CD14-positive monocyte (primary cell): ENCODE data around the gene QKI. TPM values are rescaled to one million over a fixed set of nuclear protein-coding genes. Genes with fewer than 3 reads are reported as not detected.

Experiments used
- DNase-seq, 3 donors: peaks; one replicate each; pipeline ENCODE4 v3.0.0-alpha.2; 2011 to 2022
- H2AFZ ChIP-seq: 2 replicates; pipeline ENCODE4 v1.6.0; 2012; ENCODE audit warnings: mild to moderate bottlenecking, low read depth, low read length, inconsistent platforms; ENCODE audit not compliant: insufficient read depth, poor library complexity, severe bottlenecking
- H3K27ac ChIP-seq, 2 donors: 1 replicate in 1 of 2; 2 replicates in 1 of 2; pipeline ENCODE4 v1.5.1; 2012 to 2013; ENCODE audit warnings: low read length in 2 of 2, control low read depth in 1 of 2, inconsistent platforms in 1 of 2, low read depth in 1 of 2, mild to moderate bottlenecking in 1 of 2
- H3K27me3 ChIP-seq, 2 donors: one replicate each; pipeline versions ENCODE4 v1.6.0 to v1.6.1; 2011 to 2013; ENCODE audit warnings: low read length in 2 of 2; ENCODE audit not compliant: control insufficient read depth in 2 of 2, insufficient read depth in 2 of 2
- H3K36me3 ChIP-seq, 2 donors: replicated peaks in 1 of 2; 1 replicate in 1 of 2; 2 replicates in 1 of 2; pipeline versions ENCODE4 v1.5.1 to v1.6.1; 2012 to 2013; ENCODE audit warnings: low read length in 2 of 2, control low read depth in 1 of 2, inconsistent platforms in 1 of 2, mild to moderate bottlenecking in 1 of 2; ENCODE audit not compliant: insufficient read depth in 2 of 2, control insufficient read depth in 1 of 2
- H3K4me1 ChIP-seq, 2 donors: 1 replicate in 1 of 2; 2 replicates in 1 of 2; pipeline versions ENCODE4 v1.5.1 to v1.6.1; 2012 to 2013; ENCODE audit warnings: low read length in 2 of 2, control low read depth in 1 of 2, inconsistent platforms in 1 of 2, mild to moderate bottlenecking in 1 of 2, moderate library complexity in 1 of 2; ENCODE audit not compliant: insufficient read depth in 2 of 2, control insufficient read depth in 1 of 2
- H3K4me2 ChIP-seq: replicated peaks from 2 replicates; pipeline ENCODE3; 2012; ENCODE audit warnings: low read length, moderate library complexity, mild to moderate bottlenecking; ENCODE audit not compliant: poor library complexity, severe bottlenecking; ENCODE audit errors: extremely low read depth
- H3K4me3 ChIP-seq, 3 experiments: fragments of 200-600 bp in 1 of 3; sonication (generic) in 1 of 3; replicated peaks in 1 of 3; 1 replicate in 2 of 3; 2 replicates in 1 of 3; pipeline ENCODE4 v1.5.1; 2011 to 2013; ENCODE audit warnings: low read length in 3 of 3, mild to moderate bottlenecking in 3 of 3, control low read depth in 2 of 3, low read depth in 2 of 3, inconsistent platforms in 1 of 3, moderate library complexity in 1 of 3
- H3K79me2 ChIP-seq: 2 replicates; pipeline ENCODE4 v1.6.0; 2012; ENCODE audit warnings: mild to moderate bottlenecking, control low read depth, inconsistent platforms, low read length, moderate library complexity; ENCODE audit not compliant: insufficient read depth
- H3K9ac ChIP-seq: 2 replicates; pipeline ENCODE4 v1.6.0; 2017; ENCODE audit warnings: low read length, mild to moderate bottlenecking; ENCODE audit not compliant: insufficient read depth, poor library complexity, severe bottlenecking
- H3K9me3 ChIP-seq, 2 donors: replicated peaks in 1 of 2; 1 replicate in 1 of 2; 2 replicates in 1 of 2; pipeline versions ENCODE4 v1.5.1 to v1.6.1; 2012 to 2013; ENCODE audit warnings: low read length in 2 of 2, control low read depth in 1 of 2; ENCODE audit not compliant: control insufficient read depth in 1 of 2, insufficient read depth in 1 of 2
- H4K20me1 ChIP-seq: 2 replicates; pipeline ENCODE4 v1.6.0; 2012; ENCODE audit warnings: mild to moderate bottlenecking, low read length, control low read depth, moderate library complexity; ENCODE audit not compliant: insufficient read depth
- H3K27ac Mint-ChIP-seq, 7 donors: one replicate each; pipeline ENCODE4 v1.8.0; 2020; ENCODE audit warnings: mild to moderate bottlenecking in 7 of 7, mixed read lengths in 7 of 7, moderate library complexity in 6 of 7, inconsistent platforms in 2 of 7
- H3K27me3 Mint-ChIP-seq, 3 donors: one replicate each; pipeline ENCODE4 v1.8.0; 2021 to 2022; ENCODE audit warnings: low read depth in 3 of 3, mild to moderate bottlenecking in 3 of 3, mixed read lengths in 3 of 3, moderate library complexity in 3 of 3, inconsistent platforms in 1 of 3
- H3K36me3 Mint-ChIP-seq, 2 donors: one replicate each; pipeline ENCODE4 v1.8.0; 2020; ENCODE audit warnings: mixed read lengths in 2 of 2, inconsistent platforms in 1 of 2, mild to moderate bottlenecking in 1 of 2
- H3K4me1 Mint-ChIP-seq: one replicate; pipeline ENCODE4 v1.8.0; 2020; ENCODE audit warnings: mild to moderate bottlenecking, mixed read lengths
- H3K4me3 Mint-ChIP-seq, 2 donors: one replicate each; pipeline ENCODE4 v1.8.0; 2020; ENCODE audit warnings: mild to moderate bottlenecking in 2 of 2, mixed read lengths in 2 of 2, moderate library complexity in 1 of 2
- H3K9me3 Mint-ChIP-seq, 7 donors: one replicate each; pipeline ENCODE4 v1.8.0; 2020 to 2022; ENCODE audit warnings: mixed read lengths in 7 of 7, mild to moderate bottlenecking in 6 of 7, moderate library complexity in 6 of 7, inconsistent platforms in 2 of 7
- WGBS: methylation state at CpG from one replicate; pipeline ENCODE4 v1.1.5; 2013; ENCODE audit warnings: missing lambda C conversion rate; ENCODE audit not compliant: insufficient coverage; 5-methylcytosine and 5-hydroxymethylcytosine counted together
- intact Hi-C, 2 donors: fragments of 100-400 bp; cut with micrococcal nuclease; formaldehyde crosslinking; loops; one replicate each; pipeline versions ENCODE4 v1.15.0 to v1.15.1; 2023
- polyA plus RNA-seq, 3 donors: library from polyadenylated mRNA; depleted of rRNA in 1 of 3; unstranded in 2 of 3; stranded (reverse) in 1 of 3; fragments of 300-500 nt in 2 of 3; fragments of >200 nt in 1 of 3; fragmentation: Illumina TruSeq in 2 of 3; gene quantifications; 1 replicate in 2 of 3; 2 replicates in 1 of 3; pipeline ENCODE4 v1.2.3, GENCODE V29; 2012 to 2021
- TF ChIP-seq, protein P1 (sequence below): fragments of 200-600 bp; IDR thresholded peaks from one replicate; pipeline ENCODE4 v1.8.0; 2022; ENCODE audit warnings: antibody characterized with exemption, mild to moderate bottlenecking

QKI gene
- polyA plus RNA-seq, 3 donors: 24.3 to 154 (median 71.8) TPM

DNA sequence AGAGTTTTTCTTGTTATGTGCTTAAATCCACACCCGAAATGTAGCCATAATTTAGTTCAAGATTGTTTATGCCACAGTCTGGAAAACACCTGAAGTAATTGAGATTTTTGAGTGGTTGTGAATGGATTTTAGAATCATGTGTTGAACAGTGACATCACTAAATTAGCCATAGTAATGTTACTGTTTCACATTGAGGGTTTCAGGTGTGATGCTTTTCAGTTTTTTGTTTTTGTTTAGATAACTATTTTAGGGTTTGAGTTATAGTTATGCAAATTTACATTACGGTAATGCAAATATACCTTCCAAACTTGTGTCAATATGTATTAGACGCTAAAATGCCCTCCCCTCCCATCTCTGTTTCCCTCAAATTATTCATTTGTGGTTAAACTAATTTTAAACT, 22.9 kb downstream of the QKI start:
- peak overlapping the region in 1 of 2 donors; percentile 53 for H3K4me3 Mint-ChIP-seq
- Histone ChIP-seq H3K79me2 (peaks cover 100% of the 10 kb centered on the region), H3K4me2 (peak overlapping the region; percentile 1), H3K4me1 (peaks cover 3 to 40% of the 10 kb centered on the region in 2 donors), H3K9me3 (no peaks in the 10 kb centered on the region), H3K27ac (no peak overlapping the region), H4K20me1 (peaks cover 100% of the 10 kb centered on the region), H3K36me3 (peaks cover 0 to 4% of the 10 kb centered on the region in 2 donors), H3K4me3 (no peak overlapping the region), H3K9ac (no peak overlapping the region), H3K27me3 (no peaks in the 10 kb centered on the region), H2AFZ (no peak overlapping the region)
- peaks cover 0 to 2% (median 0%) of the 10 kb centered on the region in 3 donors for H3K27me3 Mint-ChIP-seq
- H3K27ac Mint-ChIP-seq: peak overlapping the region in 1 of 7 donors; percentile 8
- WGBS: 100% methylated on average over 1 of the region's 3 CpGs
- peaks cover 0 to 2% (median 0%) of the 10 kb centered on the region in 7 donors for H3K9me3 Mint-ChIP-seq
- peaks cover 53% of the 10 kb centered on the region for H3K4me1 Mint-ChIP-seq
- DNase-seq: no peak
- intact Hi-C loops: no loop called here
- H3K36me3 Mint-ChIP-seq: peaks cover 2 to 7% of the 10 kb centered on the region in 2 donors
- TF ChIP-seq, protein P1, sequence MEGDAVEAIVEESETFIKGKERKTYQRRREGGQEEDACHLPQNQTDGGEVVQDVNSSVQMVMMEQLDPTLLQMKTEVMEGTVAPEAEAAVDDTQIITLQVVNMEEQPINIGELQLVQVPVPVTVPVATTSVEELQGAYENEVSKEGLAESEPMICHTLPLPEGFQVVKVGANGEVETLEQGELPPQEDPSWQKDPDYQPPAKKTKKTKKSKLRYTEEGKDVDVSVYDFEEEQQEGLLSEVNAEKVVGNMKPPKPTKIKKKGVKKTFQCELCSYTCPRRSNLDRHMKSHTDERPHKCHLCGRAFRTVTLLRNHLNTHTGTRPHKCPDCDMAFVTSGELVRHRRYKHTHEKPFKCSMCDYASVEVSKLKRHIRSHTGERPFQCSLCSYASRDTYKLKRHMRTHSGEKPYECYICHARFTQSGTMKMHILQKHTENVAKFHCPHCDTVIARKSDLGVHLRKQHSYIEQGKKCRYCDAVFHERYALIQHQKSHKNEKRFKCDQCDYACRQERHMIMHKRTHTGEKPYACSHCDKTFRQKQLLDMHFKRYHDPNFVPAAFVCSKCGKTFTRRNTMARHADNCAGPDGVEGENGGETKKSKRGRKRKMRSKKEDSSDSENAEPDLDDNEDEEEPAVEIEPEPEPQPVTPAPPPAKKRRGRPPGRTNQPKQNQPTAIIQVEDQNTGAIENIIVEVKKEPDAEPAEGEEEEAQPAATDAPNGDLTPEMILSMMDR: no peak

DNA sequence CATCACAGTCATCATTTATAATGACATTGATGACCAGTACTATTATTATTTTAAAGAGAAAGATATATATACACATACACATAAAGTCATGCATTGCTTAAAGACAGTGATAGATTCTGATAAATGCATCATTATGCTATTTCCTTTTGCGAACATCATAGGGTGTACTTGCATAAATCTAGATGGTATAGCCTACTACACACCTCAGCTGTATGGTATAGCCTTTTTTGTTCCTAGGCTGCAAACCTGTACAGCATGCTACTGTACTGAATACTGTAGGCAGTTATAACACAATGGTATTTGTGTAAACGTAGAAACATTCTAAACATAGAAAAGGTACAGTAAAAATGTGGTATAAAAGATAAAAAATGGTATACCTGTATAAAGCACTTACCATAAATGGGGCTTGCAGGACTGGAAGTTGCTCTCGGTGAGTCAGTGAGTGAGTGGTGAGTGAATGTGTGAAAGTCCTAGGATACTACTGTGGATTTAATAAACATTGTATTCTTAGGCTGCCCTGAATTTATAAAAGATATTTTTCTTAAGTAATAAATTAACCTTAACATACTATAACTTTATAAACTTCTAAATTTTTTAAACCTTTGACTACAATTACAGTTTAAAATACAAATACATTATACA, 23.9 kb downstream of the QKI start:
- H3K4me1 Mint-ChIP-seq: peaks cover 51% of the 10 kb centered on the region

More for the DNA sequence above, 23.9 kb downstream of the QKI start:
- intact Hi-C loops: loop anchor here in 1 of 2 donors (2.0 kb wide), 1 partner anchor 16 kb away; no protein-coding TSS in a partner anchor
- Histone ChIP-seq H3K4me3 (no peak overlapping the region), H3K27ac (no peak overlapping the region), H2AFZ (no peak overlapping the region), H3K36me3 (peaks cover 0 to 4% of the 10 kb centered on the region in 2 donors), H3K9me3 (no peaks in the 10 kb centered on the region), H4K20me1 (peaks cover 100% of the 10 kb centered on the region), H3K4me2 (no peak overlapping the region), H3K4me1 (peaks cover 3 to 40% of the 10 kb centered on the region in 2 donors), H3K79me2 (peaks cover 100% of the 10 kb centered on the region), H3K9ac (no peak overlapping the region), H3K27me3 (no peaks in the 10 kb centered on the region)
- Mint-ChIP-seq H3K36me3 (peaks cover 2 to 7% of the 10 kb centered on the region in 2 donors), H3K4me3 (no peak overlapping the region), H3K9me3 (peaks cover 0 to 2% (median 0%) of the 10 kb centered on the region in 7 donors), H3K27ac (no peak overlapping the region), H3K27me3 (peaks cover 0 to 2% (median 0%) of the 10 kb centered on the region in 3 donors)
- TF ChIP-seq, protein P1: no peak
- WGBS: no CpG with 5 or more reads among the region's 3 CpGs
- no peak for DNase-seq
